H9 (cell line): ENCODE results near the gene TBX3. TPM values are rescaled to one million over a fixed set of nuclear protein-coding genes. Genes with fewer than 3 reads are reported as not detected.

Source experiments
- DNase-seq: peaks from one replicate; pipeline ENCODE4 v3.0.0-alpha.2; 2017
- H2AFZ ChIP-seq: one replicate; pipeline ENCODE4 v1.6.1; 2013; ENCODE audit warnings: mild to moderate bottlenecking, low read length, control low read depth, moderate library complexity
- H2AK5ac ChIP-seq: 2 replicates; pipeline ENCODE4 v1.6.1; 2013; ENCODE audit warnings: low read length, control low read depth, mixed read lengths; ENCODE audit not compliant: insufficient read length
- H2BK120ac ChIP-seq: one replicate; pipeline ENCODE4 v1.6.1; 2013; ENCODE audit warnings: low read depth, mild to moderate bottlenecking, low read length, control low read depth, inconsistent platforms; ENCODE audit not compliant: poor library complexity, severe bottlenecking
- H2BK12ac ChIP-seq: 2 replicates; pipeline ENCODE4 v1.6.1; 2013; ENCODE audit warnings: low read length, control low read depth, mixed read lengths, low read depth; ENCODE audit not compliant: insufficient read length
- H2BK15ac ChIP-seq: 2 replicates; pipeline ENCODE4 v1.6.1; 2013; ENCODE audit warnings: low read depth, low read length, control low read depth
- H2BK20ac ChIP-seq: one replicate; pipeline ENCODE4 v1.6.1; 2013; ENCODE audit warnings: low read depth, mild to moderate bottlenecking, low read length, control low read depth, inconsistent platforms; ENCODE audit not compliant: poor library complexity, severe bottlenecking
- H2BK5ac ChIP-seq: 2 replicates; pipeline ENCODE4 v1.6.1; 2013; ENCODE audit warnings: low read length, control low read depth, mixed read lengths; ENCODE audit not compliant: insufficient read length
- H3K14ac ChIP-seq: 2 replicates; pipeline ENCODE4 v1.6.1; 2013; ENCODE audit warnings: low read length, control low read depth; ENCODE audit not compliant: insufficient read depth
- H3K18ac ChIP-seq: 2 replicates; pipeline ENCODE4 v1.6.1; 2013; ENCODE audit warnings: low read depth, mild to moderate bottlenecking, mixed read lengths, low read length, control low read depth; ENCODE audit not compliant: insufficient read length
- H3K23ac ChIP-seq: 2 replicates; pipeline ENCODE4 v1.6.1; 2013; ENCODE audit warnings: low read length, control low read depth, mixed read lengths, low read depth; ENCODE audit not compliant: insufficient read length
- H3K23me2 ChIP-seq: 2 replicates; pipeline ENCODE4 v1.6.1; 2013; ENCODE audit warnings: low read depth, mild to moderate bottlenecking, mixed read lengths, low read length, control low read depth; ENCODE audit not compliant: insufficient read length, poor library complexity, severe bottlenecking
- H3K27ac ChIP-seq: 2 replicates; pipeline ENCODE4 v1.5.1; 2013; ENCODE audit warnings: low read length, control low read depth, mixed read lengths, low read depth; ENCODE audit not compliant: insufficient read length
- H3K27me3 ChIP-seq: 2 replicates; pipeline ENCODE4 v1.6.1; 2013; ENCODE audit warnings: low read length, control low read depth, inconsistent platforms; ENCODE audit not compliant: insufficient read depth
- H3K4ac ChIP-seq: 2 replicates; pipeline ENCODE4 v1.6.1; 2013; ENCODE audit warnings: low read depth, mild to moderate bottlenecking, control low read depth, inconsistent platforms, low read length, moderate library complexity
- H3K4me1 ChIP-seq: 2 replicates; pipeline ENCODE4 v1.6.1; 2013; ENCODE audit warnings: low read length, control low read depth, inconsistent platforms; ENCODE audit not compliant: insufficient read depth
- H3K4me2 ChIP-seq: 2 replicates; pipeline ENCODE4 v1.6.1; 2013; ENCODE audit warnings: low read length, control low read depth, mixed read lengths; ENCODE audit not compliant: insufficient read length, insufficient read depth
- H3K56ac ChIP-seq: 2 replicates; pipeline ENCODE4 v1.6.1; 2013; ENCODE audit warnings: low read depth, mild to moderate bottlenecking, mixed read lengths, low read length, control low read depth; ENCODE audit not compliant: insufficient read length
- H3K79me1 ChIP-seq: 2 replicates; pipeline ENCODE4 v1.6.1; 2013; ENCODE audit warnings: low read depth, mild to moderate bottlenecking, moderate library complexity, low read length, control low read depth, inconsistent platforms; ENCODE audit not compliant: insufficient read depth, poor library complexity, severe bottlenecking
- H3K79me2 ChIP-seq: 2 replicates; pipeline ENCODE4 v1.6.1; 2013; ENCODE audit warnings: low read length, control low read depth, inconsistent platforms; ENCODE audit not compliant: insufficient read depth
- H3K9ac ChIP-seq: 2 replicates; pipeline ENCODE4 v1.6.1; 2013; ENCODE audit warnings: low read length, control low read depth, mixed read lengths; ENCODE audit not compliant: insufficient read length; ENCODE audit errors: extremely low read depth
- H3K9me3 ChIP-seq: one replicate; pipeline ENCODE4 v1.6.1; 2013; ENCODE audit warnings: low read depth, low read length, inconsistent platforms; ENCODE audit not compliant: control insufficient read depth
- H3T11ph ChIP-seq: one replicate; pipeline ENCODE4 v1.6.1; 2013; ENCODE audit warnings: mild to moderate bottlenecking, low read length, control low read depth, inconsistent platforms
- H4K20me1 ChIP-seq: one replicate; pipeline ENCODE4 v1.6.1; 2013; ENCODE audit not compliant: control insufficient read depth, insufficient read length, insufficient read depth
- H4K5ac ChIP-seq: 2 replicates; pipeline ENCODE4 v1.6.1; 2013; ENCODE audit warnings: low read depth, mild to moderate bottlenecking, mixed read lengths, low read length, control low read depth; ENCODE audit not compliant: insufficient read length
- H4K8ac ChIP-seq: replicated peaks from 2 replicates; pipeline ENCODE4 v1.6.1; 2013; ENCODE audit warnings: low read length, control low read depth, mixed read lengths, low read depth; ENCODE audit not compliant: insufficient read length
- H4K91ac ChIP-seq: 2 replicates; pipeline ENCODE4 v1.6.1; 2013; ENCODE audit warnings: low read depth, mild to moderate bottlenecking, moderate library complexity, mixed read lengths, low read length, control low read depth; ENCODE audit not compliant: insufficient read length
- H3K27ac Mint-ChIP-seq, 3 experiments: 2 replicates in 2 of 3; 3 replicates in 1 of 3; pipeline ENCODE4 v1.8.0; 2020 to 2021; ENCODE audit warnings: mixed read lengths in 3 of 3, mild to moderate bottlenecking in 1 of 3, moderate library complexity in 1 of 3
- H3K27me3 Mint-ChIP-seq: 2 replicates; pipeline ENCODE4 v1.8.0; 2021; ENCODE audit warnings: low read depth, mild to moderate bottlenecking, moderate library complexity, mixed read lengths
- H3K36me3 Mint-ChIP-seq, 3 experiments: 2 replicates in 2 of 3; 3 replicates in 1 of 3; pipeline ENCODE4 v1.8.0; 2020 to 2021; ENCODE audit warnings: low read depth in 3 of 3, mixed read lengths in 3 of 3; ENCODE audit not compliant: insufficient read depth in 1 of 3
- H3K4me1 Mint-ChIP-seq, 2 experiments: 2 replicates each; pipeline ENCODE4 v1.8.0; 2020; ENCODE audit warnings: mixed read lengths in 2 of 2
- H3K4me3 Mint-ChIP-seq, 2 experiments: 2 replicates in 1 of 2; 3 replicates in 1 of 2; pipeline ENCODE4 v1.8.0; 2020 to 2021; ENCODE audit warnings: mild to moderate bottlenecking in 2 of 2, mixed read lengths in 2 of 2, moderate library complexity in 1 of 2
- H3K9me3 Mint-ChIP-seq, 2 experiments: 2 replicates in 1 of 2; 3 replicates in 1 of 2; pipeline ENCODE4 v1.8.0; 2020; ENCODE audit warnings: mild to moderate bottlenecking in 2 of 2, mixed read lengths in 2 of 2, moderate library complexity in 1 of 2
- WGBS: extraction: QIAGEN DNeasy Blood & Tissue Kit; methylation state at CpG from one replicate; pipeline ENCODE4 v1.1.7; 2013; ENCODE audit warnings: missing lambda C conversion rate, low lambda C conversion rate, mixed read lengths; ENCODE audit not compliant: insufficient read length; ENCODE audit errors: extremely low coverage; 5-methylcytosine and 5-hydroxymethylcytosine counted together
- total RNA-seq: library from RNA; stranded (reverse); gene quantifications from 2 replicates; pipeline ENCODE4 v1.2.1, GENCODE V29; 2021
- TF ChIP-seq, protein P1 (sequence below): fragments of 200-600 bp; sonication (generic); conservative IDR thresholded peaks from 3 replicates; pipeline ENCODE4 v1.8.0; 2021; ENCODE audit warnings: antibody characterized with exemption, mild to moderate bottlenecking

The TBX3 gene
- total RNA-seq, 1 experiment from 2014 or later, result 0.04 TPM

DNA sequence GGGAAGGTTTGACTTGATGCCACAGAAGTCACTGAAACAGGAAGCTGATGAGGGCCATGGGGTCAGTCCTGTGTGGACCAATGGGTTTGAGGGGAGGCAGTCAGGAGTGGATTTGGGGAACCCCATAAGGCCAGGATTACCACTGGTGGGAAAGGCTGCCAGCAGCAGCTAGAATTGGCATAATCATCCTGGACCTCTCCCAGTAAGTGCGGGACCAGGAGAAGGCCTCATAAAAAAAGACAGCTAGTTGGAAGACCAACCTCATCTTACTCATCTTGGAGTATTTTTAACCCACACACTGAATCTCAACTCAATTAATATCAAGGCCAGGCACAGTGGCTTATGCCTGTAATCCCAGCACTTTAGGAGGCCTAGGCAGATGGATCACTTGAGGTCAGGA, 22.7 kb downstream of the TBX3 start:
- Mint-ChIP-seq H3K4me1 (peaks cover 36 to 53% of the 10 kb centered on the region in 2 experiments), H3K36me3 (no peaks in the 10 kb centered on the region), H3K27ac (no peak overlapping the region), H3K4me3 (no peak overlapping the region; a peak in 1 of 5 replicates), H3K27me3 (peaks cover 70% of the 10 kb centered on the region), H3K9me3 (no peaks in the 10 kb centered on the region; a peak in 1 of 5 replicates)
- no peak overlapping the region for H4K91ac ChIP-seq
- H2BK15ac ChIP-seq, result no peak overlapping the region
- H3K9me3 ChIP-seq, result no peaks in the 10 kb centered on the region
- H3K23me2 ChIP-seq, result peaks cover 7% of the 10 kb centered on the region
- H2BK20ac ChIP-seq, result no peak overlapping the region
- H2AK5ac ChIP-seq, result no peak overlapping the region
- H3K14ac ChIP-seq, result no peak overlapping the region
- no peak overlapping the region for H3K23ac ChIP-seq
- H3T11ph ChIP-seq, result no peak overlapping the region
- H4K8ac ChIP-seq, result no peak overlapping the region
- H3K4ac ChIP-seq, result no peak overlapping the region
- H3K79me2 ChIP-seq, result no peaks in the 10 kb centered on the region
- H3K79me1 ChIP-seq, result no peaks in the 10 kb centered on the region
- no peak overlapping the region for H2BK120ac ChIP-seq
- H3K4me1 ChIP-seq, result peaks cover 3% of the 10 kb centered on the region
- no peaks in the 10 kb centered on the region for H4K20me1 ChIP-seq
- TF ChIP-seq, protein P1, sequence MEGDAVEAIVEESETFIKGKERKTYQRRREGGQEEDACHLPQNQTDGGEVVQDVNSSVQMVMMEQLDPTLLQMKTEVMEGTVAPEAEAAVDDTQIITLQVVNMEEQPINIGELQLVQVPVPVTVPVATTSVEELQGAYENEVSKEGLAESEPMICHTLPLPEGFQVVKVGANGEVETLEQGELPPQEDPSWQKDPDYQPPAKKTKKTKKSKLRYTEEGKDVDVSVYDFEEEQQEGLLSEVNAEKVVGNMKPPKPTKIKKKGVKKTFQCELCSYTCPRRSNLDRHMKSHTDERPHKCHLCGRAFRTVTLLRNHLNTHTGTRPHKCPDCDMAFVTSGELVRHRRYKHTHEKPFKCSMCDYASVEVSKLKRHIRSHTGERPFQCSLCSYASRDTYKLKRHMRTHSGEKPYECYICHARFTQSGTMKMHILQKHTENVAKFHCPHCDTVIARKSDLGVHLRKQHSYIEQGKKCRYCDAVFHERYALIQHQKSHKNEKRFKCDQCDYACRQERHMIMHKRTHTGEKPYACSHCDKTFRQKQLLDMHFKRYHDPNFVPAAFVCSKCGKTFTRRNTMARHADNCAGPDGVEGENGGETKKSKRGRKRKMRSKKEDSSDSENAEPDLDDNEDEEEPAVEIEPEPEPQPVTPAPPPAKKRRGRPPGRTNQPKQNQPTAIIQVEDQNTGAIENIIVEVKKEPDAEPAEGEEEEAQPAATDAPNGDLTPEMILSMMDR, result no peak
- H3K27ac ChIP-seq, result no peak overlapping the region
- DNase-seq, result no peak
- H3K18ac ChIP-seq, result no peak overlapping the region
- H3K27me3 ChIP-seq, result peaks cover 32% of the 10 kb centered on the region
- no peak overlapping the region for H2AFZ ChIP-seq
- H2BK5ac ChIP-seq, result no peak overlapping the region
- no peak overlapping the region for H3K9ac ChIP-seq
- H4K5ac ChIP-seq, result no peak overlapping the region
- no CpG with 5 or more reads among the region's 1 CpG for WGBS
- no peak overlapping the region for H2BK12ac ChIP-seq
- H3K56ac ChIP-seq, result no peak overlapping the region
- no peak overlapping the region for H3K4me2 ChIP-seq
